Loucy (cell line): ENCODE data around the gene COL24A1.

Source experiments
- CTCF ChIP-seq: fragments of 200-600 bp; sonication (generic); conservative IDR thresholded peaks from 2 replicates; pipeline ENCODE4 v1.5.1; 2014; ENCODE audit warnings: mild to moderate bottlenecking, antibody characterized with exemption, low read length
- EZH2phosphoT487 ChIP-seq: fragments of 200-600 bp; IDR thresholded peaks from 2 replicates; pipeline ENCODE4 v1.6.1; 2018; ENCODE audit warnings: antibody characterized with exemption, mild to moderate bottlenecking, moderate library complexity, borderline replicate concordance

- TF ChIP-seq CTCF (no peak), EZH2phosphoT487 (no peak)
Observed at GRCh38 chr1:85935234-85935633, 221.3 kb downstream of the COL24A1 start.
